22Rv1 (cell line): Measurements from ENCODE around the gene HCN3.

Experiments used
- CTCF ChIP-seq: fragments of 450-650 bp; IDR thresholded peaks from 2 replicates; pipeline ENCODE4 v1.5.1; 2017; ENCODE audit warnings: mild to moderate bottlenecking
- ZFX ChIP-seq: fragments of 450-650 bp; IDR thresholded peaks from 2 replicates; pipeline ENCODE4 v1.6.1; 2017; ENCODE audit warnings: antibody characterized with exemption, borderline replicate concordance

- TF ChIP-seq CTCF (no peak), ZFX (no peak)
These were observed 42.3 kb downstream of the HCN3 start for GRCh38 chr1:155319536-155319935.
